VCaP (cell line): ENCODE measurements around the gene ARFIP1.

Source experiments
- H3K27ac ChIP-seq: fragments of 450-650 bp; 2 replicates; pipeline ENCODE4 v1.5.1; 2017
- CTCF ChIP-seq: fragments of 450-650 bp; conservative IDR thresholded peaks from 2 replicates; pipeline ENCODE4 v1.5.1; 2017; ENCODE audit warnings: mild to moderate bottlenecking, moderate library complexity

The ARFIP1 gene

GRCh38 chr4:152935631-152936445 lies 156.1 kb downstream of the ARFIP1 start, which contains the start of gene FHDC1:
Gene FHDC1, plus strand, starts transcription at chr4:152936323. Its CDS starts 6,735 bp downstream, at chr4:152943058.
- H3K27ac ChIP-seq: peak within 1 kb of the TSS; percentile 93
- 0 out of 2 replicates have a peak, but pooled peaks have one; percentile 13 for TF ChIP-seq CTCF

- no peak for TF ChIP-seq CTCF
- H3K27ac ChIP-seq: peak overlapping the region; percentile 93
Observed at GRCh38 chr4:152936446-152937335, 156.9 kb downstream of the ARFIP1 start.

GRCh38 chr4:152937336-152938236 lies 157.8 kb downstream of the ARFIP1 start:
- H3K27ac ChIP-seq: peak overlapping the region; percentile 93
- no peak for TF ChIP-seq CTCF

DNA sequence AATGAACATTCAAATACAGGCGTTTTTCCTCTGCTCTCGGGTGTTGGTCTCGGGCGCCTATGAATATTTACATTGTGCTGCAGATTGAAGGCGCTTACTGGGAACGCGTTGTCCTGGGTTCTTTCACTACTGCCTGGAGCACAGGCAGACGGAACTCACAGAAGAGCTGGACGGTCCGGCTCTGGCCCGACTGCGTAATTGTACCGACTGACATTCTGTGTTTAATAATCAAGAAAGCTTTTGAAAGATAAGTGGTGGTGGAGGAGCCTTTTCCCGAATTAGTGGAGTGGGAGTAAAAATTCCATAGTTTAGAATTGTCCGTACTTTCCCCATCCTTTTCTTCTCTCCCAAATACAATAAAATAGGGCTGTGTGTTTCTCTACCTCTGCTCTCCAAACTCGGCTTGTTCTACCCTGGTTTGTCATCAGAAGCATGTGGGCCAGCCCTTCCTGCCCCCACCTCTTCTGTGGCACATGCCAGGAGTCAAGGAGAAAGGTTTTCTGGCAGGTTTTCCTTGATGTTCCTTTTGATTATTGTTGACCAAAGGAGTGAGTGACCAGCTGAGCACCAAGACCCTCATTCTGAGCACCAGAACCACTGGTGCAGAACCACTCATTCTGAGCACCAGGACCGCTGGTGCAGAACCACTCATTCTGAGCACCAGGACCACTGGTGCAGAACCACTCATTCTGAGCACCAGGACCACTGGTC lies 158.6 kb downstream of the ARFIP1 start:
- H3K27ac ChIP-seq: peak overlapping the region; percentile 93
- TF ChIP-seq CTCF: no peak

GRCh38 chr4:152939621-152940020 lies 159.9 kb downstream of the ARFIP1 start:
- no peak for TF ChIP-seq CTCF
- no peak overlapping the region for H3K27ac ChIP-seq

DNA sequence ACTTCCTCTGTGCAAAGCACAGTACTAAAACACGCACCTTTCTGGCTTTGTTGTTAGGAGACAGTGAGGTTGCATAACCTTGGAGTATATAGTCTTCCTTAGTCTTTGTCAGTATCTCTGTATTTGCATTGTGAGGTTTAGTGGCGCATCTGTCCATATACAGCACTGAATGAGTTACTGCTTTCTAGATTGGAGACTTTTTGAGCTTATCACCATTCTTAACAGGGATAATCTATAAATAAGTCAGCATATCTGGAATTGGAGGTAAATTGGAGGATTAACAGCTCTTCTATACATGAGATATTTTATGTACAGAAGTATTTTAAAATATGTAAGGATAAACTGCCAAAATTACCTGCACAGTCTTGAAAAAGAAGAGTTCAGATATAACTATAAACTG lies 160.7 kb downstream of the ARFIP1 start:
- H3K27ac ChIP-seq: no peak overlapping the region
- TF ChIP-seq CTCF: no peak
